Tibial nerve (tissue), 4 donors: ENCODE results near the gene WDR88. TPM values are rescaled to one million over a fixed set of nuclear protein-coding genes. Genes with fewer than 3 reads are reported as not detected.

ENCODE experiments used
- DNase-seq, 2 donors: peaks; one replicate each; pipeline ENCODE4 v3.0.0-alpha.2; 2019; ENCODE audit warnings: low spot score in 2 of 2
- H3K27ac ChIP-seq, 4 donors: fragments of 200-600 bp; sonication (generic) in 3 of 4; one replicate each; pipeline ENCODE4 v1.5.1; 2017 to 2019; ENCODE audit warnings: mild to moderate bottlenecking in 1 of 4
- H3K27me3 ChIP-seq, 2 donors: fragments of 200-600 bp; sonication (generic) in 1 of 2; one replicate each; pipeline versions ENCODE4 v1.5.1 to v1.6.0; 2017 to 2019
- H3K36me3 ChIP-seq, 3 donors: fragments of 200-600 bp; sonication (generic); one replicate each; pipeline ENCODE4 v1.5.1; 2018 to 2019
- H3K4me1 ChIP-seq, 4 donors: fragments of 200-600 bp; sonication (generic) in 3 of 4; one replicate each; pipeline ENCODE4 v1.5.1; 2017 to 2019
- H3K4me3 ChIP-seq, 4 donors: fragments of 200-600 bp; sonication (generic) in 3 of 4; one replicate each; pipeline ENCODE4 v1.5.1; 2017 to 2019; ENCODE audit warnings: mild to moderate bottlenecking in 1 of 4, moderate library complexity in 1 of 4
- H3K9me3 ChIP-seq, 4 donors: fragments of 200-600 bp; sonication (generic) in 3 of 4; one replicate each; pipeline ENCODE4 v1.5.1; 2017 to 2019
- CTCF ChIP-seq, 5 experiments: fragments of 200-600 bp in 3 of 5; fragments of 450-650 bp in 2 of 5; sonication (generic) in 3 of 5; IDR thresholded peaks; one replicate each; pipeline ENCODE4 v1.5.1; 2016 to 2019; ENCODE audit warnings: antibody characterized with exemption in 5 of 5, mild to moderate bottlenecking in 3 of 5, moderate library complexity in 2 of 5
- EP300 ChIP-seq, 2 donors: sonication (generic); formaldehyde crosslinking; IDR thresholded peaks; one replicate each; pipeline ENCODE4 v1.6.1; 2017; ENCODE audit warnings: antibody characterized with exemption in 2 of 2, mild to moderate bottlenecking in 1 of 2
- POLR2A ChIP-seq, 2 donors: fragments of 450-650 bp; IDR thresholded peaks; one replicate each; pipeline ENCODE4 v1.6.1; 2017; ENCODE audit warnings: antibody characterized with exemption in 2 of 2, mild to moderate bottlenecking in 2 of 2, moderate library complexity in 2 of 2
- WGBS, 2 donors: methylation state at CpG; one replicate each; pipeline ENCODE4 v1.1.5; 2018; 5-methylcytosine and 5-hydroxymethylcytosine counted together
- total RNA-seq, 4 donors: library from RNA; depleted of rRNA; stranded (reverse); fragments of >200 nt; gene quantifications; one replicate each; pipeline ENCODE4 v1.1.0, GENCODE V29; 2016

WDR88 gene
- not detected for total RNA-seq

- H3K27ac ChIP-seq = no peak within 1 kb of the TSS
Observed at GRCh38 chr19:33132021-33132420, at the start of gene WDR88. TSS of gene WDR88 (plus strand) at chr19:33132114. CDS start at chr19:33132170, 56 bp downstream.

GRCh38 chr19:33085570-33086128 is 46.3 kb upstream of the WDR88 start:
- Histone ChIP-seq H3K4me3 (no peak overlapping the region), H3K4me1 (peaks cover 0 to 15% (median 12%) of the 10 kb centered on the region in 4 donors), H3K36me3 (peaks cover under 1 to 43% (median 17%) of the 10 kb centered on the region in 3 donors), H3K9me3 (no peaks in the 10 kb centered on the region), H3K27ac (no peak overlapping the region), H3K27me3 (no peaks in the 10 kb centered on the region)
- no peak for DNase-seq
- TF ChIP-seq CTCF (IDR thresholded peaks at IDR 0.05) (no peak), POLR2A (IDR thresholded peaks at IDR 0.05) (no peak), EP300 (IDR thresholded peaks at IDR 0.05) (no peak)
- WGBS, 2 donors = 87 to 95% methylated on average over 3 of the region's 3 CpGs

More at GRCh38 chr19:33132021-33132420, at the start of gene WDR88:
- TF ChIP-seq EP300 (IDR thresholded peaks at IDR 0.05) (no peak), CTCF (IDR thresholded peaks at IDR 0.05) (no peak), POLR2A (IDR thresholded peaks at IDR 0.05) (no peak)
- Histone ChIP-seq H3K27me3 (peaks cover 0 to 27% of the 10 kb centered on the region in 2 donors), H3K9me3 (no peaks in the 10 kb centered on the region), H3K4me1 (peaks cover 0 to 5% (median 0%) of the 10 kb centered on the region in 4 donors), H3K36me3 (peaks cover 0 to 55% (median 10%) of the 10 kb centered on the region in 3 donors), H3K4me3 (no peak within 1 kb of the TSS)
- 71 to 80% methylated on average over 31 to 43 of the region's 43 CpGs for WGBS, 2 donors
- DNase-seq = no peak

GRCh38 chr19:33086955-33087354 is 45.0 kb upstream of the WDR88 start:
- H3K4me1 ChIP-seq = peaks cover 0 to 8% (median 5%) of the 10 kb centered on the region in 4 donors
- WGBS, 2 donors = 89 to 93% methylated on average over 1 of the region's 1 CpG
- TF ChIP-seq POLR2A (IDR thresholded peaks at IDR 0.05) (no peak), EP300 (IDR thresholded peaks at IDR 0.05) (no peak), CTCF (IDR thresholded peaks at IDR 0.05) (no peak)
- no peak overlapping the region for H3K27ac ChIP-seq
- no peak overlapping the region for H3K4me3 ChIP-seq
- no peaks in the 10 kb centered on the region for H3K27me3 ChIP-seq
- no peaks in the 10 kb centered on the region for H3K9me3 ChIP-seq
- no peak for DNase-seq
- peaks cover 2 to 56% (median 17%) of the 10 kb centered on the region in 3 donors for H3K36me3 ChIP-seq

GRCh38 chr19:33089010-33089409 is 42.9 kb upstream of the WDR88 start:
- H3K27me3 ChIP-seq = no peaks in the 10 kb centered on the region
- H3K4me1 ChIP-seq = no peaks in the 10 kb centered on the region
- H3K36me3 ChIP-seq = peaks cover 2 to 77% (median 27%) of the 10 kb centered on the region in 3 donors
- H3K27ac ChIP-seq = no peak overlapping the region
- no peak overlapping the region for H3K4me3 ChIP-seq
- WGBS, 2 donors = 80 to 81% methylated on average over 3 of the region's 3 CpGs
- H3K9me3 ChIP-seq = no peaks in the 10 kb centered on the region
- no peak for TF ChIP-seq EP300 (IDR thresholded peaks at IDR 0.05)
- no peak for TF ChIP-seq CTCF (IDR thresholded peaks at IDR 0.05)
- no peak for TF ChIP-seq POLR2A (IDR thresholded peaks at IDR 0.05)
- no peak for DNase-seq

- no peak overlapping the region for H3K27ac ChIP-seq
- no peaks in the 10 kb centered on the region for H3K27me3 ChIP-seq
- no peaks in the 10 kb centered on the region for H3K4me1 ChIP-seq
- TF ChIP-seq EP300 (IDR thresholded peaks at IDR 0.05) (no peak), CTCF (IDR thresholded peaks at IDR 0.05) (no peak), POLR2A (IDR thresholded peaks at IDR 0.05) (no peak)
- no peak overlapping the region for H3K4me3 ChIP-seq
- 88 to 89% methylated on average over 3 of the region's 3 CpGs for WGBS, 2 donors
- no peak for DNase-seq
- peaks cover 2 to 81% (median 27%) of the 10 kb centered on the region in 3 donors for H3K36me3 ChIP-seq
- H3K9me3 ChIP-seq = no peaks in the 10 kb centered on the region
Observed at GRCh38 chr19:33090179-33090578, 41.7 kb upstream of the WDR88 start.
